ENCODE data around the gene TMEM63A.
A peak's percentile ranks its signal among the peaks of the same experiment; 100 is the strongest.

The TMEM63A gene

GRCh38 chr1:225911191-225912130 is 29.3 kb upstream of the TMEM63A start:
- no peak overlapping the region for H3K4me3 ChIP-seq
- H3K27ac ChIP-seq, result no peak overlapping the region

GRCh38 chr1:225909477-225909876 is 27.3 kb upstream of the TMEM63A start:
- H3K27ac ChIP-seq, result no peak overlapping the region
- H3K4me3 ChIP-seq, result no peak overlapping the region

DNA sequence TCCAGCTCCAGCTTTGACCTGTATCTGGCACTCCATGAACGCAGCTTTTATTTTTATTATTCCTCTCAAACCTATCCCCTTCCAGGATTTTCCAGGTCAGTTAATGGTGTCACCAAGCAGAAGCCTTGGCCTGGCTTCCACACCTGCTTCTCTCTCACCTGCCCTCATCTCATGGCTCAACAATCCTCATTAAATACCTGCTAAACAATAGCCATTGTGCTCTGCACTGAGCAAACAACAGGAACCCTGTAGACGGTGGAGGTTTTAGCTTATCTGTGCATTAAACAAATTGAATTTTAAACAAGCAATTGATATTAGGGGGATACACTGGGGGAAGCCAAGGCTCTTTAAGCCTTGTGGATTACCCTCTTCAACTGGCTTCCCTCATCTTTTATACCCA is 26.6 kb upstream of the TMEM63A start:
- Histone ChIP-seq H3K27ac (no peak overlapping the region), H3K4me3 (no peak overlapping the region)

- H3K4me3 ChIP-seq, result no peak overlapping the region
- no peak overlapping the region for H3K27ac ChIP-seq
These were observed 25.9 kb upstream of the TMEM63A start for GRCh38 chr1:225908013-225908640.

- H3K27ac ChIP-seq, result no peak overlapping the region
- no peak overlapping the region for H3K4me3 ChIP-seq
These were observed 25.2 kb upstream of the TMEM63A start for GRCh38 chr1:225907341-225907740.

- Histone ChIP-seq H3K4me3 (no peak overlapping the region), H3K27ac (no peak overlapping the region)
These were observed 24.3 kb upstream of the TMEM63A start for GRCh38 chr1:225906467-225906866.

DNA sequence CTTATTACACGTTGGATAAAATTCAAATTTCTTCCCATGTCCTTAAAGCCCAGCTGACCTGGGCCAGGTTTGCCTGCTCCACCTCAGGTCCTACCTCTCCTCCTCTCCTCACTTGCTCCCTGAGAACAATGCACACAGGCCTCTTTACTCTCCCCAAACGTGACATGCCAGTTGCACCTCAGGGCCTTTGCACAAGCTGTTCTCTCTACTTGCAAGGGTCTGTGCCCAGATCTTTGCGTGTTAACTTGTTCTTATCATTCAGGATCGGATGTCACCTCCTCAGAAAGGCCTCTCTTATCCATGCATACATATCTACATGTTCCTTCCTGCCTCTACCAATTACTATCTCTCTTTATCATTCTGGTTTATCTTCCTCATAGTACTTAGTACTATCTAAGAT is 21.4 kb upstream of the TMEM63A start:
- no peak overlapping the region for H3K27ac ChIP-seq
- H3K4me3 ChIP-seq, result no peak overlapping the region

- peak overlapping the region in 1 of 21 experiments; percentile 22 for H3K27ac ChIP-seq
These were observed 17.1 kb upstream of the TMEM63A start for GRCh38 chr1:225899044-225899925.

DNA sequence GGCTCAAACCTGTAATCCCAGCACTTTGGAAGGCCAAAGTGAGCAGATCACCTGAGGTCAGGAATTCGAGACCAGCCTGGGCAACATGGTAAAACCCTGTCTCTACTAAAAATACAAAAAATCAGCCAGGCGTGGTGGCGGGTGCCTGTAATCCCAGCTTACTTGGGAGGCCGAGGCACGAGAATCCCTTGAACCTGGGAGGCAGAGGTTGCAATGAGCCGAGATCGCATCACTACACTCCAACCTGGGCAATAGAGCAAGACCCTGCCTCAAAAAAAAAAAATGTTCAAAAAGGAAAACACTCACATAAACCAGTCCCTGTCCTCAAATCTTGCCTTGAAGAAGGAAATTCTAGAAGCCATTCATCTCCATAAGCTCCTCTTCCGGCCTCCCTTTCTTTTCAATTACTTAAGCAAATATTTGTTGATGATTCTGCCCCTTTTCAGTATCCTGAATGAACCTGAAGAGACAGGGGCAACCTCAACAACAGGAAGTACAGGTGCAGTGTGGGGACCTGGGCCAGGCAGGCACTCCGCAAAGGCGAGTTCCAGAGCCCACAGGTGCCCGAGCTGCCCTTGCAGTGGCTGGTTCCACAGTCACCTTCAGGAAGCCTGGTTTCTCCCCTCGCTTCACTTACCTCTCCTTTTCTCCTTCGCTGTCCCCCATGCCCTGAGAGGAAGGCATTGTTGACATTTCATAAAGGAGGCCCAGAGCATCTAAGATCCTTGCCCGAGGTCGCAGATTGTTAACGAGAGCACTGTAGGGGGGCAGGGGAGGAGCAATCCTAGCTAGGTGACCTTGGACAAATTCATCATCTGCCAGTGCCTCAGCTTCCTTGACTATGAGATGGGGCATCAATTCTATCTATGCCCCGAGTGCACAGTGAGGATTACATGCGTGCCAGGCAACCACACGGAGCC is 15.7 kb upstream of the TMEM63A start:
- H3K4me3 ChIP-seq, result no peak overlapping the region
- H3K27ac ChIP-seq, result peak overlapping the region in 7 of 21 experiments; percentile 48 to 80 (median 72)

More at GRCh38 chr1:225899044-225899925, 17.1 kb upstream of the TMEM63A start:
- H3K4me3 ChIP-seq, result no peak overlapping the region

DNA sequence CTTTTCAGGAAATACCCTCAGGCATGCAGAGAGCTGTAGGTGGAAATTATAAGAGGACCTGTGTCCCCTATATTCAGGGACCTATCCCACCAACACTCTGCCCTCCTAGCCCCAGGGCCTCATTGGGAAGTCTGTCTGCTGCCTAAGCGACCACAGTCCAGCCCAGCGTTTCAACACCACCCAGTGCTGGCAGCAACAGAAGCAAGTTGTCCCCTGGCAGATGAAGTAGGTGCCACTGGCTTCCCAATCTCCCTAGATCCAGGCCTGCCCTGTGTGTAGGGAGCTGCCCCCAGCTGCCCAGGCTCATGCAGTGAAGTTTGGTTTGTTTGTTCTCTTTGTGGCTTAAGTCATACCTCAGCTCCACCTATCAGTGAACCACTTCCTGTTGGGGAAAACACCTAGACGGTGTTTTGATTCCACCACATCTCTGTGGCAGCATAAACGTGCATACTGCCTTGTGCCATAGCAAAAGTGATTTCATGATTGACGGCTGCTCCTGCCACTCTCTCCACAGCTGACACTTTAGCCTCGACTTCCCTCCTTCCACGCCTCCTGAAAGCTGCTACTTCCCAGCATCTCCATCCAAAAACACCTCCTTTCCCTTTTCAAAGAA is 14.9 kb upstream of the TMEM63A start:
- Histone ChIP-seq H3K4me3 (no peak overlapping the region), H3K27ac (peak overlapping the region in 9 of 21 experiments; percentile 7 to 80 (median 71))

- no peak overlapping the region for H3K4me3 ChIP-seq
- peak overlapping the region in 7 of 21 experiments; percentile 7 to 80 (median 71) for H3K27ac ChIP-seq
These were observed 14.3 kb upstream of the TMEM63A start for GRCh38 chr1:225896494-225896893.

GRCh38 chr1:225892307-225892706 is 10.1 kb upstream of the TMEM63A start:
- Histone ChIP-seq H3K4me3 (no peak overlapping the region), H3K27ac (no peak overlapping the region)

DNA sequence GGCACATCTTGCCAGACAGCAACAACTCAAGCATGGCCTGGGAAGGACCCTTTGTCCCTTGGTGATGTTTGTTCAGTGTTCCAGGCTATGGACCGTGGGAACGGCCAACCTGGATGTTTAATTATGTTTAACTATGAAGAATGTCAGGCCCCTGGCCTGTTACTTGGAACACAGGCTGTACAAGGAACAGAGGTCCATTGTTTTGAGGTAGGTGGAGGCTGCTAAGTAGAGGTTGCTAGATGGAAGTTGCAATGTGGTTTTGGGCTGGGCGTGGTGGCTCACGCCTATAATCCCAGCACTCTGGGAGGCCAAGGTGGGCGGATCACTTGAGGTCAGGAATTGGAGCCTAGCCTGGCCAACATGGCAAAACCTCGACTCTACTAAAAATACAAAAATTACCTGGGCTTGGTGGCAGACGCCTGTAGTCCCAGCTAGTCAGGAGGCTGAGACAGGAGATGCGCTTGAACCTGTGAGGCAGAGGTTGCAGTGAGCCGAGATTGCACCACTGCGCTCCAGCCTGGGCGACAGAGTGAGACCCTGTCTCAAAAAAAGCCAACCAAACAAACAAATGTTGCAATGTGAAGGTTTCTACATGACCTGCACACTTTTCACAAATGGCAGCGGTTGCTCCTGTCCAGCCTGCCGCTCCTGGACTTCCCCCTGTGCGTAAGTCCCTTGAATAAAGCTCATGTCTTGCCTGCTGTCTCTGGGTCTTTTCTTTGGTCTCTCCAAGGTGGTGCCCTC is 9.2 kb upstream of the TMEM63A start:
- Histone ChIP-seq H3K27ac (no peak overlapping the region), H3K4me3 (no peak overlapping the region)

- Histone ChIP-seq H3K4me3 (no peak overlapping the region), H3K27ac (no peak overlapping the region)
These were observed 8.4 kb upstream of the TMEM63A start for GRCh38 chr1:225890346-225891228.

GRCh38 chr1:225889743-225890142 is 7.6 kb upstream of the TMEM63A start:
- H3K27ac ChIP-seq, result no peak overlapping the region
- no peak overlapping the region for H3K4me3 ChIP-seq

DNA sequence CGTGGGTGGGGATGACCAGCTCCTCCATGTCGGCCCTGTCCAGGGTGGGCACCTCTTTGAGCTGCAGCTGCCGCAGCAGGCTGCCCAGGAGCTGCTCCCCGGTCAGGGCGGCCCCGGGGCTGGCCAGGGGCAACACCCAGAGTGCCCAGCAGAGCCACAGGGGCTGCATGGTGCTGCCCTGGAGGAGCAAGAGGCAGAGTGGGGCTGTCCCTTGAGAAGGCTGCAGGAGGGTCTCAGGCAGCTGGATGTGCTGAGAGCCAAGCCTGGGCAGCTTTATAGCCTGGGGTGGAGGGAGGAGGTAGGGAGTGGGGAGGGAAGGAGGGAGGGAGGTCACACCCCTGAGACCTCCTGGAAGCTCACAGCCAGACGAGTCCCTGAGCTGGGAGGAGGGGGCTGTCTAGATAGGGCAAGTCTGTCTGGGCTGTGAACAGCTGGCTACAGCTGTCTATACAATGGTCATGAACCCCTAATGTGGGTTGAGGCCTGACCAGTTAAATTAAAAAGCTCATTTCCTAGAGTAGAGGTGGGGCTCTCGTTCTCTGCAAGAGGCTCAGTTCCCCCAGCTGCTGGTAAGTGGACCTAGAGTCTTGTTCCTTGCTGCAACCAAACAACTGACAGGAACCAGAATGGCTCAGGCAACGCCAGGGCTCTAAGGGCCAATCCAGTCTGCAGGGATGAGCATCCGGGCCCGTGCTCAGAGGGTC is 6.9 kb upstream of the TMEM63A start, which contains the start of gene LEFTY1:
Gene LEFTY1, minus strand, starts transcription at position 249 of the 704 bp plus-strand sequence. Its CDS starts 80 bp downstream, at position 169.
- H3K4me3 ChIP-seq, result no peak within 1 kb of the TSS
- H3K27ac ChIP-seq, result no peak within 1 kb of the TSS

Measured in skin epidermis (tissue), 12 donors.